ENCODE results near the gene NSD1.

Gene NSD1

GRCh38 chr5:177327539-177328522 lies 194.3 kb downstream of the NSD1 start:
- TF ChIP-seq CTCF (IDR thresholded peaks at IDR 0.05), result no peak
- H3K4me1 Mint-ChIP-seq, result no peaks in the 10 kb centered on the region
- no peaks in the 10 kb centered on the region for H3K27me3 Mint-ChIP-seq (ENCODE audit: low read depth, poor library complexity)
- H3K27ac Mint-ChIP-seq, result no peak overlapping the region
- peaks cover 28% of the 10 kb centered on the region for H3K36me3 Mint-ChIP-seq (ENCODE audit: low read depth)
- no peak overlapping the region for H3K4me3 Mint-ChIP-seq
- H3K9me3 Mint-ChIP-seq, result no peaks in the 10 kb centered on the region
- no peak for DNase-seq

GRCh38 chr5:177328545-177329231 lies 195.1 kb downstream of the NSD1 start:
- H3K27ac Mint-ChIP-seq, result no peak overlapping the region
- DNase-seq, result no peak
- no peaks in the 10 kb centered on the region for H3K27me3 Mint-ChIP-seq (ENCODE audit: low read depth, poor library complexity)
- no peak overlapping the region for H3K4me3 Mint-ChIP-seq
- TF ChIP-seq CTCF (IDR thresholded peaks at IDR 0.05), result no peak
- H3K9me3 Mint-ChIP-seq, result no peaks in the 10 kb centered on the region
- no peaks in the 10 kb centered on the region for H3K4me1 Mint-ChIP-seq
- peaks cover 23% of the 10 kb centered on the region for H3K36me3 Mint-ChIP-seq (ENCODE audit: low read depth)

GRCh38 chr5:177329883-177330282 lies 196.3 kb downstream of the NSD1 start:
- DNase-seq, result no peak
- Mint-ChIP-seq H3K27me3 (ENCODE audit: low read depth, poor library complexity) (no peaks in the 10 kb centered on the region), H3K4me1 (no peaks in the 10 kb centered on the region), H3K4me3 (no peak overlapping the region), H3K27ac (no peak overlapping the region), H3K36me3 (ENCODE audit: low read depth) (peaks cover 21% of the 10 kb centered on the region), H3K9me3 (no peaks in the 10 kb centered on the region)
- TF ChIP-seq CTCF (IDR thresholded peaks at IDR 0.05), result no peak

- no peaks in the 10 kb centered on the region for H3K4me1 Mint-ChIP-seq
- peaks cover 26% of the 10 kb centered on the region for H3K36me3 Mint-ChIP-seq (ENCODE audit: low read depth)
- no peaks in the 10 kb centered on the region for H3K9me3 Mint-ChIP-seq
- peaks cover 3% of the 10 kb centered on the region for H3K27me3 Mint-ChIP-seq (ENCODE audit: low read depth, poor library complexity)
- peak overlapping the region; percentile 83 for H3K27ac Mint-ChIP-seq
- DNase-seq, result no peak
- no peak for TF ChIP-seq CTCF (IDR thresholded peaks at IDR 0.05)
- no peak overlapping the region for H3K4me3 Mint-ChIP-seq
Measured at GRCh38 chr5:177330991-177331842, 197.6 kb downstream of the NSD1 start.

GRCh38 chr5:177332031-177332895 lies 198.7 kb downstream of the NSD1 start:
- no peak for DNase-seq
- Mint-ChIP-seq H3K27me3 (ENCODE audit: low read depth, poor library complexity) (peaks cover 3% of the 10 kb centered on the region), H3K27ac (no peak overlapping the region), H3K36me3 (ENCODE audit: low read depth) (peaks cover 31% of the 10 kb centered on the region), H3K9me3 (no peaks in the 10 kb centered on the region), H3K4me3 (no peak overlapping the region), H3K4me1 (no peaks in the 10 kb centered on the region)
- no peak for TF ChIP-seq CTCF (IDR thresholded peaks at IDR 0.05)

Measured in nephron progenitor cell (in vitro differentiated cells).